Measurements from ENCODE around the gene CD38. TPM values are rescaled to one million over a fixed set of nuclear protein-coding genes. Genes with fewer than 3 reads are reported as not detected.
A peak's percentile ranks its signal among the peaks of the same experiment; 100 is the strongest.

The CD38 gene
- total and polyA plus RNA-seq, 2 donors, result 31.0 to 47.6 TPM

DNA sequence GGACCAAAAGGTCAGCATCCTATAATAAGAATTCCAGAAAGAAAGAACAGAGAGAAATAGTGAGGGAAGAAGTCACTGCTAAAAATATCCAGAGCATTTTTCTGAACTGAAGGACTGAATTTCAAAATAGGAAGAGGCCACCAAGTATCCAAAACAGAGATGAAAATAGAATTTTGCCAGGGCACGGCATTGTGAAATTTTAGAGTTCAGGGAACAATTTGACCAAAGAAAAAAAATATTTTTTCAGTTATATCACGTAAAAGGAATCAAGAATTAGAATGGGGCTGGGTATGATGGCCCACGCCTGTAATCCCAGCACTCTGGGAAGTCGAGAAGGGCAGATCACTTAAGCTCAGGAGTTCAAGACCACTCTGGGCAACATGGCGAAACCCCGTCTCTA lies 95.0 kb downstream of the CD38 start:
- no peaks in the 10 kb centered on the region for H3K27me3 ChIP-seq (ENCODE audit: control insufficient read depth in 2 of 2, insufficient read depth in 1 of 2, low read length in 1 of 2)
- H3K36me3 ChIP-seq (ENCODE audit: control insufficient read depth in 2 of 2, insufficient read depth in 2 of 2, low read length in 1 of 2), result no peaks in the 10 kb centered on the region
- 95% methylated on average over 6 of the region's 6 CpGs for WGBS
- peaks cover 0 to 4% of the 10 kb centered on the region in 2 donors for H3K9me3 ChIP-seq (ENCODE audit: control insufficient read depth in 2 of 2, insufficient read depth in 1 of 2, low read length in 1 of 2)
- H3K4me1 ChIP-seq (ENCODE audit: control insufficient read depth in 2 of 2, insufficient read depth in 2 of 2, low read length in 2 of 2), result no peaks in the 10 kb centered on the region
- H3K4me3 ChIP-seq (ENCODE audit: low read length in 2 of 2), result no peak overlapping the region
- H3K27ac ChIP-seq (ENCODE audit: low read depth in 1 of 2, low read length in 1 of 2), result no peak overlapping the region
- no peak for DNase-seq (ENCODE audit: low read depth in 6 of 9, low spot score in 9 of 9)

- Histone ChIP-seq H3K4me1 (ENCODE audit: control insufficient read depth in 2 of 2, insufficient read depth in 2 of 2, low read length in 2 of 2) (no peaks in the 10 kb centered on the region), H3K27me3 (ENCODE audit: control insufficient read depth in 2 of 2, insufficient read depth in 1 of 2, low read length in 1 of 2) (no peaks in the 10 kb centered on the region), H3K4me3 (ENCODE audit: low read length in 2 of 2) (no peak overlapping the region), H3K36me3 (ENCODE audit: control insufficient read depth in 2 of 2, insufficient read depth in 2 of 2, low read length in 1 of 2) (no peaks in the 10 kb centered on the region), H3K9me3 (ENCODE audit: control insufficient read depth in 2 of 2, insufficient read depth in 1 of 2, low read length in 1 of 2) (peaks cover 0 to 5% of the 10 kb centered on the region in 2 donors), H3K27ac (ENCODE audit: low read depth in 1 of 2, low read length in 1 of 2) (no peak overlapping the region)
- WGBS, result 93% methylated on average over 4 of the region's 4 CpGs
- DNase-seq (ENCODE audit: low read depth in 6 of 9, low spot score in 9 of 9), result no peak
These were observed 96.5 kb downstream of the CD38 start for GRCh38 chr4:15874671-15875070.

DNA sequence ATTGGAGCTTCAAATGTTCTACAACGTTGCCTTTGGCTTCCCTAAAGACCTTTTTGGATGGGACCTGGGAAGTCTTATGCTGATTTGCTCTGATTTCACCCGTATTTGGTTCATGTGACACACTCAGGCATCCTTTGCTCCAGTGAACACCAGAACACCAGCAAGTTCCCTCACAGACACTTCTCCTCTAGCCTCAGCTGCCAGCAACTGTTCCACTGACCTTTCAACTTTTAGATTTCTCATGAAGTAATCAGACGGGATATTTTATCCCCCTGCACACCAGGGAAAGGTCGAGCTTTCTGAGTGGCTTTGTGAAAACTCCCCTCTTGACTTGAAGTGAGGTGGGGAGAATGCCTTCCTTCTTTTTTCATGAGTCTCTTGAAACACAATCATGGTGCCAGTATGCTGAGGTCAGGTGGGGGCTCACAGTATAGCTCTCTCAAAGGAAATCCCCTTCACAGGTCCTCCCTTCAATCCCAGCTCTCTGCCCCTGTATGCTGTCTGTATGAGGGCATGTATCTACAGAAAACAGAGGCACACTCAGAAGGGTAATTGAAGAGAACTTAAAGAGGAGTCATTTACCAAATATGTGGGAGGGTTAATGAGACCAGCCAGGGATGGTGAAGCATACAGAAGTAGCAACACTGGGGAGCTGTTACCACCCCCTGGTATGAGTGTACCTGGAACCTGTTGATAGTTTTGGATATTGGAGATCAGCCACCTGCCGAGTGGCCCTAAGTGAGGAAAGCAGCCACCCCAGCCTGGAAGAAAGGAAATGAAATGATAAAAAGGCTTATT lies 97.7 kb downstream of the CD38 start:
- no peak for DNase-seq (ENCODE audit: low read depth in 6 of 9, low spot score in 9 of 9)
- H3K4me1 ChIP-seq (ENCODE audit: control insufficient read depth in 2 of 2, insufficient read depth in 2 of 2, low read length in 2 of 2), result no peaks in the 10 kb centered on the region
- no peak overlapping the region for H3K27ac ChIP-seq (ENCODE audit: low read depth in 1 of 2, low read length in 1 of 2)
- peaks cover 0 to 5% of the 10 kb centered on the region in 2 donors for H3K9me3 ChIP-seq (ENCODE audit: control insufficient read depth in 2 of 2, insufficient read depth in 1 of 2, low read length in 1 of 2)
- H3K4me3 ChIP-seq (ENCODE audit: low read length in 2 of 2), result no peak overlapping the region
- 91% methylated on average over 5 of the region's 5 CpGs for WGBS
- no peaks in the 10 kb centered on the region for H3K27me3 ChIP-seq (ENCODE audit: control insufficient read depth in 2 of 2, insufficient read depth in 1 of 2, low read length in 1 of 2)
- H3K36me3 ChIP-seq (ENCODE audit: control insufficient read depth in 2 of 2, insufficient read depth in 2 of 2, low read length in 1 of 2), result no peaks in the 10 kb centered on the region

GRCh38 chr4:15878011-15878410 lies 99.9 kb downstream of the CD38 start:
- Histone ChIP-seq H3K27me3 (ENCODE audit: control insufficient read depth in 2 of 2, insufficient read depth in 1 of 2, low read length in 1 of 2) (no peaks in the 10 kb centered on the region), H3K9me3 (ENCODE audit: control insufficient read depth in 2 of 2, insufficient read depth in 1 of 2, low read length in 1 of 2) (peaks cover 0 to 5% of the 10 kb centered on the region in 2 donors), H3K36me3 (ENCODE audit: control insufficient read depth in 2 of 2, insufficient read depth in 2 of 2, low read length in 1 of 2) (no peaks in the 10 kb centered on the region), H3K4me3 (ENCODE audit: low read length in 2 of 2) (no peak overlapping the region), H3K27ac (ENCODE audit: low read depth in 1 of 2, low read length in 1 of 2) (no peak overlapping the region), H3K4me1 (ENCODE audit: control insufficient read depth in 2 of 2, insufficient read depth in 2 of 2, low read length in 2 of 2) (no peaks in the 10 kb centered on the region)
- 99% methylated on average over 3 of the region's 3 CpGs for WGBS
- DNase-seq (ENCODE audit: low read depth in 6 of 9, low spot score in 9 of 9), result no peak

DNA sequence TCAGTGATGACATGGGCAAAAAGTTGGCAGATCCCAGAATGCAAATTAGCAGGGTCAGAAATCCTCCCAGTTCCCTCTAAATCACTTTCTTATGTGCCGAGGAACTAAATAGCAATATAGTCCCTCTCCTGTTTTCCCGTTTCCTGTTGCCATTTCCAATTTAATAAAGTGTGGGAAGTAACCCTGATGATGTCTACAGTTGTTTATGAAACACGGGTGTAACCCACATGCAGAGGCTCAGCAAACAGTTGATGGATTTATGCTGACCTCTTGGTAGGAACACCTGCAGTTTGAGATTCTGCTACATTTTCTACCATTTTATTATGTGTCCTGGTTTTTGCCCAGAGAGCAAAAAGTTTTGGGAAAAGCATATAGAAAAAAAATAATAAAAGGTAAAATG lies 103.7 kb downstream of the CD38 start:
- Histone ChIP-seq H3K4me3 (ENCODE audit: low read length in 2 of 2) (no peak overlapping the region), H3K9me3 (ENCODE audit: control insufficient read depth in 2 of 2, insufficient read depth in 1 of 2, low read length in 1 of 2) (peaks cover 0 to 5% of the 10 kb centered on the region in 2 donors), H3K27me3 (ENCODE audit: control insufficient read depth in 2 of 2, insufficient read depth in 1 of 2, low read length in 1 of 2) (no peaks in the 10 kb centered on the region), H3K27ac (ENCODE audit: low read depth in 1 of 2, low read length in 1 of 2) (no peak overlapping the region), H3K4me1 (ENCODE audit: control insufficient read depth in 2 of 2, insufficient read depth in 2 of 2, low read length in 2 of 2) (no peaks in the 10 kb centered on the region), H3K36me3 (ENCODE audit: control insufficient read depth in 2 of 2, insufficient read depth in 2 of 2, low read length in 1 of 2) (no peaks in the 10 kb centered on the region)
- no peak for DNase-seq (ENCODE audit: low read depth in 6 of 9, low spot score in 9 of 9)
- 95% methylated on average over 3 of the region's 3 CpGs for WGBS

DNA sequence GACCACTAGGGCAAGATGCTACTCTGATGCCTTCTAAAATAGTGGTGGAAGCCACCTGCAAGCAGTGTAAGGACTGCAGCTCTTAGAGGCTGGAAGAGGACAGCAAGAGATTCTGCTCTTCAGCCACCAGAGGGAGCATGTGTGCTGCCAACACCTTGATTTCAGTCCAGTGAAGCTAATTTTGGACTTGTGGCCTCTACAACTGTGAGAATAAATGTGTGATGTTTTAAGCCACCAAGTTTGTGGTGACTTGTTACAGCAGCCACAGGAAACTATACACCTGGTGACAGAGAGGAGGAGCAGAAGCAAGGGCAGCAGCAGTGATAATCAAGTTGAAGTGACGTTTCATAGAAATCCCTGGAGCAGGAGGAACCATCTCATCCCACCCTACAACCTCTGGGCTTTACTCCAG lies 104.6 kb downstream of the CD38 start:
- Histone ChIP-seq H3K36me3 (ENCODE audit: control insufficient read depth in 2 of 2, insufficient read depth in 2 of 2, low read length in 1 of 2) (no peaks in the 10 kb centered on the region), H3K27ac (ENCODE audit: low read depth in 1 of 2, low read length in 1 of 2) (no peak overlapping the region), H3K9me3 (ENCODE audit: control insufficient read depth in 2 of 2, insufficient read depth in 1 of 2, low read length in 1 of 2) (peaks cover 0 to 5% of the 10 kb centered on the region in 2 donors), H3K27me3 (ENCODE audit: control insufficient read depth in 2 of 2, insufficient read depth in 1 of 2, low read length in 1 of 2) (no peaks in the 10 kb centered on the region), H3K4me3 (ENCODE audit: low read length in 2 of 2) (no peak overlapping the region), H3K4me1 (ENCODE audit: control insufficient read depth in 2 of 2, insufficient read depth in 2 of 2, low read length in 2 of 2) (no peaks in the 10 kb centered on the region)
- DNase-seq (ENCODE audit: low read depth in 6 of 9, low spot score in 9 of 9), result peak; percentile 36 to 80 (median 59)
- 100% methylated on average over 1 of the region's 1 CpG for WGBS

GRCh38 chr4:15883610-15884243 lies 105.6 kb downstream of the CD38 start:
- Histone ChIP-seq H3K36me3 (ENCODE audit: control insufficient read depth in 2 of 2, insufficient read depth in 2 of 2, low read length in 1 of 2) (no peaks in the 10 kb centered on the region), H3K9me3 (ENCODE audit: control insufficient read depth in 2 of 2, insufficient read depth in 1 of 2, low read length in 1 of 2) (no peaks in the 10 kb centered on the region), H3K27ac (ENCODE audit: low read depth in 1 of 2, low read length in 1 of 2) (no peak overlapping the region), H3K4me3 (ENCODE audit: low read length in 2 of 2) (no peak overlapping the region), H3K4me1 (ENCODE audit: control insufficient read depth in 2 of 2, insufficient read depth in 2 of 2, low read length in 2 of 2) (no peaks in the 10 kb centered on the region), H3K27me3 (ENCODE audit: control insufficient read depth in 2 of 2, insufficient read depth in 1 of 2, low read length in 1 of 2) (no peaks in the 10 kb centered on the region)
- no peak for DNase-seq (ENCODE audit: low read depth in 6 of 9, low spot score in 9 of 9)
- 97% methylated on average over 4 of the region's 4 CpGs for WGBS

- no peak overlapping the region for H3K27ac ChIP-seq (ENCODE audit: low read depth in 1 of 2, low read length in 1 of 2)
- no peaks in the 10 kb centered on the region for H3K27me3 ChIP-seq (ENCODE audit: control insufficient read depth in 2 of 2, insufficient read depth in 1 of 2, low read length in 1 of 2)
- no peaks in the 10 kb centered on the region for H3K4me1 ChIP-seq (ENCODE audit: control insufficient read depth in 2 of 2, insufficient read depth in 2 of 2, low read length in 2 of 2)
- 95% methylated on average over 3 of the region's 3 CpGs for WGBS
- DNase-seq (ENCODE audit: low read depth in 6 of 9, low spot score in 9 of 9), result no peak
- H3K36me3 ChIP-seq (ENCODE audit: control insufficient read depth in 2 of 2, insufficient read depth in 2 of 2, low read length in 1 of 2), result no peaks in the 10 kb centered on the region
- H3K9me3 ChIP-seq (ENCODE audit: control insufficient read depth in 2 of 2, insufficient read depth in 1 of 2, low read length in 1 of 2), result no peaks in the 10 kb centered on the region
- H3K4me3 ChIP-seq (ENCODE audit: low read length in 2 of 2), result no peak overlapping the region
These were observed 106.5 kb downstream of the CD38 start for GRCh38 chr4:15884666-15885065.

DNA sequence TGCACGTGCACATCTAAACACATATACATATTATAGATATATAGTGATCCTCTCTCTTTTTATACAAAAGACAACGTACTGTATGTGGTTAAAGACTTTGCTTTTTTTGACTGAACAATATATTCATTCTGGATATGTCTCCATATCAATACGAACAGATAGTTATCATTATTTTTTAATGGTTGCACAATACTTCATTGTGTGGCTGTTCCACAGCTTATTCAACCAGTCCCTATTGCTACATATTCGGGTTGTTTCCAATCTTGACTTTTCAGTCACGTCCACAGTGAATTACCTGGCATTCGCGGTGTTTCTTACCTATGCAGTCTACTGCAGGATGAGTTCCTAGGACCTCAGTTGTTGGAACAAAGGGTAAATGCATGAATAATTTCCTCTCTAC lies 107.3 kb downstream of the CD38 start:
- Histone ChIP-seq H3K4me1 (ENCODE audit: control insufficient read depth in 2 of 2, insufficient read depth in 2 of 2, low read length in 2 of 2) (no peaks in the 10 kb centered on the region), H3K9me3 (ENCODE audit: control insufficient read depth in 2 of 2, insufficient read depth in 1 of 2, low read length in 1 of 2) (no peaks in the 10 kb centered on the region), H3K27ac (ENCODE audit: low read depth in 1 of 2, low read length in 1 of 2) (no peak overlapping the region), H3K4me3 (ENCODE audit: low read length in 2 of 2) (no peak overlapping the region), H3K36me3 (ENCODE audit: control insufficient read depth in 2 of 2, insufficient read depth in 2 of 2, low read length in 1 of 2) (no peaks in the 10 kb centered on the region), H3K27me3 (ENCODE audit: control insufficient read depth in 2 of 2, insufficient read depth in 1 of 2, low read length in 1 of 2) (no peaks in the 10 kb centered on the region)
- DNase-seq (ENCODE audit: low read depth in 6 of 9, low spot score in 9 of 9), result no peak
- 97% methylated on average over 7 of the region's 7 CpGs for WGBS

Measured in thymus (tissue), 11 donors.